GM19239 (cell line): ENCODE results near the gene TSPY10.
"Not testable (repeated sequence)": the region's sequence is repeated elsewhere in the genome, so short reads cannot be mapped to it uniquely, and the experiment has no call there.

Experiments used
- DNase-seq: peaks from one replicate; pipeline ENCODE4 v3.0.0; 2011; ENCODE audit warnings: low spot score; ENCODE audit not compliant: insufficient read length
- FAIRE-seq: peaks from 2 replicates; lab custom pipeline; 2011; peaks lifted over from hg19 to GRCh38; lab: Jason Lieb, UNC

The TSPY10 gene

GRCh38 chrY:9527580-9527979, at the start of gene TSPY10:
TSPY10 (plus strand) TSS chrY:9527880; CDS start chrY:9527926, 46 bp downstream.
- not testable (repeated sequence) for DNase-seq, FAIRE-seq

- not testable (repeated sequence) for DNase-seq, FAIRE-seq
These were observed 40.7 kb upstream of the TSPY10 start, which contains the start of gene TSPY9 for GRCh38 chrY:9486967-9487366. TSPY9 (plus strand) TSS chrY:9487267; CDS start chrY:9487313, 46 bp downstream.

GRCh38 chrY:9504396-9504795, 23.3 kb upstream of the TSPY10 start:
- DNase-seq, FAIRE-seq: not testable (repeated sequence)

- FAIRE-seq, DNase-seq: not testable (repeated sequence)
These were observed 11.4 kb upstream of the TSPY10 start for GRCh38 chrY:9516287-9516686.
